Natural killer cell (primary cell): ENCODE data around the gene ZFP36L1. TPM values are rescaled to one million over a fixed set of nuclear protein-coding genes. Genes with fewer than 3 reads are reported as not detected.

ENCODE experiments used
- ATAC-seq, 3 donors: fragments of 150-1000 bp in 2 of 3; fragments of 200-7000 bp in 1 of 3; cut with Tn5 transposase; 1 replicate in 1 of 3; 2 replicates in 2 of 3; pipeline ENCODE4 v1.10.0; 2021; ENCODE audit warnings: mild to moderate bottlenecking in 2 of 3, moderate library complexity in 2 of 3
- DNase-seq, 2 donors: peaks; one replicate each; pipeline versions ENCODE4 v3.0.0 to v3.0.0-alpha.2; 2013 to 2021; ENCODE audit warnings: mixed read lengths in 1 of 2
- H3K27ac ChIP-seq: one replicate; pipeline ENCODE4 v1.5.1; 2013; ENCODE audit warnings: mild to moderate bottlenecking, low read length
- H3K27me3 ChIP-seq: one replicate; pipeline ENCODE4 v1.6.1; 2013; ENCODE audit warnings: low read length; ENCODE audit not compliant: control insufficient read depth, insufficient read depth
- H3K36me3 ChIP-seq: one replicate; pipeline ENCODE4 v1.6.1; 2013; ENCODE audit warnings: low read length; ENCODE audit not compliant: control insufficient read depth, insufficient read depth
- H3K4me1 ChIP-seq: one replicate; pipeline ENCODE4 v1.6.1; 2013; ENCODE audit warnings: low read length; ENCODE audit not compliant: control insufficient read depth, insufficient read depth
- H3K4me3 ChIP-seq: one replicate; pipeline ENCODE4 v1.5.1; 2013; ENCODE audit warnings: low read length
- H3K9me3 ChIP-seq: one replicate; pipeline ENCODE4 v1.6.1; 2013; ENCODE audit warnings: low read length; ENCODE audit not compliant: control insufficient read depth, insufficient read depth
- H3K27ac Mint-ChIP-seq, 2 donors: one replicate each; pipeline ENCODE4 v1.8.0; 2022; ENCODE audit warnings: mild to moderate bottlenecking in 2 of 2, mixed read lengths in 2 of 2, moderate library complexity in 1 of 2
- H3K27me3 Mint-ChIP-seq, 2 donors: one replicate each; pipeline ENCODE4 v1.8.0; 2022; ENCODE audit warnings: low read depth in 2 of 2, mixed read lengths in 2 of 2
- H3K36me3 Mint-ChIP-seq: one replicate; pipeline ENCODE4 v1.8.0; 2022; ENCODE audit warnings: mixed read lengths
- H3K4me1 Mint-ChIP-seq, 2 donors: one replicate each; pipeline ENCODE4 v1.8.0; 2022; ENCODE audit warnings: mixed read lengths in 2 of 2
- H3K4me3 Mint-ChIP-seq: one replicate; pipeline ENCODE4 v1.8.0; 2022; ENCODE audit warnings: mild to moderate bottlenecking, moderate library complexity, mixed read lengths
- H3K9me3 Mint-ChIP-seq, 2 donors: one replicate each; pipeline ENCODE4 v1.8.0; 2022; ENCODE audit warnings: mixed read lengths in 2 of 2
- CTCF ChIP-seq: fragments of 200-600 bp; IDR thresholded peaks from one replicate; pipeline ENCODE4 v1.8.0; 2022; ENCODE audit warnings: antibody characterized with exemption
- WGBS: methylation state at CpG from one replicate; pipeline ENCODE4 v1.1.7; 2013; ENCODE audit warnings: missing lambda C conversion rate; ENCODE audit not compliant: insufficient coverage; 5-methylcytosine and 5-hydroxymethylcytosine counted together
- intact Hi-C: fragments of 100-400 bp; cut with micrococcal nuclease; formaldehyde crosslinking; loops from one replicate; pipeline ENCODE4 v1.14.2; 2022
- total RNA-seq, 4 donors: library from RNA; stranded (reverse); fragments of 120-200 nt in 1 of 4; gene quantifications; one replicate each; pipeline versions ENCODE4 v1.2.3 to v1.2.4, GENCODE V29; 2013 to 2022

ZFP36L1 gene
- total RNA-seq, 3 donors from 2014 or later (not counting 1 experiment from before 2014, with no cell fraction given): 143 to 167 (median 166) TPM

GRCh38 chr14:68823434-68824206 is 30.8 kb upstream of the ZFP36L1 start:
- H3K27me3 Mint-ChIP-seq: no peaks in the 10 kb centered on the region
- peaks cover 20 to 22% of the 10 kb centered on the region in 2 donors for H3K4me1 Mint-ChIP-seq
- DNase-seq (no peak), ATAC-seq (no peak)
- no peaks in the 10 kb centered on the region for H3K9me3 Mint-ChIP-seq
- TF ChIP-seq CTCF: no peak
- H3K4me3 Mint-ChIP-seq: no peak overlapping the region
- no peaks in the 10 kb centered on the region for H3K36me3 Mint-ChIP-seq
- no peak overlapping the region for H3K4me3 ChIP-seq
- no peaks in the 10 kb centered on the region for H3K27me3 ChIP-seq
- 97% methylated on average over 8 of the region's 8 CpGs for WGBS
- no peak overlapping the region for H3K27ac ChIP-seq
- no peaks in the 10 kb centered on the region for H3K9me3 ChIP-seq
- intact Hi-C loops: no loop called here
- no peaks in the 10 kb centered on the region for H3K36me3 ChIP-seq
- no peak overlapping the region for H3K27ac Mint-ChIP-seq
- H3K4me1 ChIP-seq: peaks cover 44% of the 10 kb centered on the region

GRCh38 chr14:68822926-68823325 is 30.1 kb upstream of the ZFP36L1 start:
- Histone ChIP-seq H3K27ac (no peak overlapping the region), H3K27me3 (no peaks in the 10 kb centered on the region), H3K4me1 (peaks cover 44% of the 10 kb centered on the region), H3K9me3 (no peaks in the 10 kb centered on the region), H3K4me3 (no peak overlapping the region), H3K36me3 (no peaks in the 10 kb centered on the region)
- H3K4me3 Mint-ChIP-seq: no peak overlapping the region
- no peaks in the 10 kb centered on the region for H3K27me3 Mint-ChIP-seq
- no peak for DNase-seq
- peak overlapping the region in 1 of 2 donors; percentile 89 for H3K27ac Mint-ChIP-seq
- 82% methylated on average over 4 of the region's 4 CpGs for WGBS
- no peaks in the 10 kb centered on the region for H3K36me3 Mint-ChIP-seq
- intact Hi-C loops: no loop called here
- TF ChIP-seq CTCF: no peak
- peaks cover 20 to 22% of the 10 kb centered on the region in 2 donors for H3K4me1 Mint-ChIP-seq
- ATAC-seq: no peak
- H3K9me3 Mint-ChIP-seq: no peaks in the 10 kb centered on the region

- peak in 1 of 2 donors; percentile 48 for DNase-seq
- H3K4me1 ChIP-seq: peaks cover 47% of the 10 kb centered on the region
- 77% methylated on average over 4 of the region's 4 CpGs for WGBS
- peak overlapping the region; percentile 56 to 89 for H3K27ac Mint-ChIP-seq
- H3K36me3 ChIP-seq: no peaks in the 10 kb centered on the region
- H3K27me3 ChIP-seq: no peaks in the 10 kb centered on the region
- H3K4me3 Mint-ChIP-seq: no peak overlapping the region
- ATAC-seq: peak; percentile 25 to 48 (median 48)
- H3K27me3 Mint-ChIP-seq: no peaks in the 10 kb centered on the region
- no peaks in the 10 kb centered on the region for H3K36me3 Mint-ChIP-seq
- TF ChIP-seq CTCF: no peak
- H3K27ac ChIP-seq: peak overlapping the region; percentile 1
- H3K9me3 ChIP-seq: no peaks in the 10 kb centered on the region
- intact Hi-C loops: no loop called here
- peaks cover 22 to 23% of the 10 kb centered on the region in 2 donors for H3K4me1 Mint-ChIP-seq
- H3K9me3 Mint-ChIP-seq: no peaks in the 10 kb centered on the region
- no peak overlapping the region for H3K4me3 ChIP-seq
These were observed 29.3 kb upstream of the ZFP36L1 start for GRCh38 chr14:68822132-68822651.
